Measurements from ENCODE around the gene CD83. TPM values are rescaled to one million over a fixed set of nuclear protein-coding genes. Genes with fewer than 3 reads are reported as not detected.
A peak's percentile ranks its signal among the peaks of the same experiment; 100 is the strongest.

Gene CD83
- total and polyA plus RNA-seq, 9 of the 15 experiments (the other 6 are each of a cell fraction or from before 2014, with no cell fraction given): 2.5 to 4.1 (median 3.4) TPM

DNA sequence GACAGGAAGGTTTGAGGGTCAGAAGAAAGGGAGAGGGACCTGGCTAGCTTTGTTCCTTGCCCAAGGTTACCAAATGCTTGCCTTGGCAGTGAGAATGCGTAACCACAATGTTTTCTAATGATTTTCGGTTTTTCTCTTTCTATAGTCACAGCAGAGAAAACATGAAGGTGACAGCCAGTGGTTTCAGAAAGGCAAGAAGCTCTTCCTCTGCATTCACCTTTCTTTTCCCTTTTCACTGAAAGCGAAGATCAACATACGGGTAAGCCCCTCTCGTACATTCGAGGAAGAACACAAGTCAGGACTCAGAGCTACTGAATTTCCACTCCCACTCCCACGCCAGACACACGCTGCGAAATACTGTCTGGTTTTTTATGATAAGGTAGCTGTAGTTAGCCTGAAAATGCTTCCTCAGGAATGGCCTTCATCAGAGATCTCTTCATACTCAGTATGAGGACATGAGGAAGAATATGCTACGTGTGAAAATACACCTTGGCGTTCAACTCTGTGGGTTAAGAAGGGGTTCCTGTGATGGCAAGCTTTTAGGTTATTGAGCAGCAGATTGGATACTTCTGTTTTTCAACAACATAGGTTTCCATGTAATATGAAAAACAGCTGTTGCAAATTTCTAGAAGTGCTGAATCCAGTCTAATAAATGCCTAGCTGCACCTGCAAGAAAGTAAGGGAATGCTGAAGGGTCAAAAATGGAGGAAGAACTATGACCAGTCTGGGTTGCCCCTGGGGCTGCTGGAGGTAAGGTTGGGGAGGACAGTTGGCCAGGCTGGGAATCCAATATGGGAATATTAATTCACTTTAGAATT, 7.4 kb upstream of the CD83 start (continued):
- TF ChIP-seq, protein P1, sequence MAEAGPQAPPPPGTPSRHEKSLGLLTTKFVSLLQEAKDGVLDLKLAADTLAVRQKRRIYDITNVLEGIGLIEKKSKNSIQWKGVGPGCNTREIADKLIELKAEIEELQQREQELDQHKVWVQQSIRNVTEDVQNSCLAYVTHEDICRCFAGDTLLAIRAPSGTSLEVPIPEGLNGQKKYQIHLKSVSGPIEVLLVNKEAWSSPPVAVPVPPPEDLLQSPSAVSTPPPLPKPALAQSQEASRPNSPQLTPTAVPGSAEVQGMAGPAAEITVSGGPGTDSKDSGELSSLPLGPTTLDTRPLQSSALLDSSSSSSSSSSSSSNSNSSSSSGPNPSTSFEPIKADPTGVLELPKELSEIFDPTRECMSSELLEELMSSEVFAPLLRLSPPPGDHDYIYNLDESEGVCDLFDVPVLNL (CRISPR knock-in tag; IDR thresholded peaks at IDR 0.05; ENCODE audit: low read depth): no peak
- TF ChIP-seq ARID1B (IDR thresholded peaks at IDR 0.05): peak; percentile 91
- no peak for TF ChIP-seq MCM2 (IDR thresholded peaks at IDR 0.05; ENCODE audit: low read depth)
- TF ChIP-seq, protein P2, sequence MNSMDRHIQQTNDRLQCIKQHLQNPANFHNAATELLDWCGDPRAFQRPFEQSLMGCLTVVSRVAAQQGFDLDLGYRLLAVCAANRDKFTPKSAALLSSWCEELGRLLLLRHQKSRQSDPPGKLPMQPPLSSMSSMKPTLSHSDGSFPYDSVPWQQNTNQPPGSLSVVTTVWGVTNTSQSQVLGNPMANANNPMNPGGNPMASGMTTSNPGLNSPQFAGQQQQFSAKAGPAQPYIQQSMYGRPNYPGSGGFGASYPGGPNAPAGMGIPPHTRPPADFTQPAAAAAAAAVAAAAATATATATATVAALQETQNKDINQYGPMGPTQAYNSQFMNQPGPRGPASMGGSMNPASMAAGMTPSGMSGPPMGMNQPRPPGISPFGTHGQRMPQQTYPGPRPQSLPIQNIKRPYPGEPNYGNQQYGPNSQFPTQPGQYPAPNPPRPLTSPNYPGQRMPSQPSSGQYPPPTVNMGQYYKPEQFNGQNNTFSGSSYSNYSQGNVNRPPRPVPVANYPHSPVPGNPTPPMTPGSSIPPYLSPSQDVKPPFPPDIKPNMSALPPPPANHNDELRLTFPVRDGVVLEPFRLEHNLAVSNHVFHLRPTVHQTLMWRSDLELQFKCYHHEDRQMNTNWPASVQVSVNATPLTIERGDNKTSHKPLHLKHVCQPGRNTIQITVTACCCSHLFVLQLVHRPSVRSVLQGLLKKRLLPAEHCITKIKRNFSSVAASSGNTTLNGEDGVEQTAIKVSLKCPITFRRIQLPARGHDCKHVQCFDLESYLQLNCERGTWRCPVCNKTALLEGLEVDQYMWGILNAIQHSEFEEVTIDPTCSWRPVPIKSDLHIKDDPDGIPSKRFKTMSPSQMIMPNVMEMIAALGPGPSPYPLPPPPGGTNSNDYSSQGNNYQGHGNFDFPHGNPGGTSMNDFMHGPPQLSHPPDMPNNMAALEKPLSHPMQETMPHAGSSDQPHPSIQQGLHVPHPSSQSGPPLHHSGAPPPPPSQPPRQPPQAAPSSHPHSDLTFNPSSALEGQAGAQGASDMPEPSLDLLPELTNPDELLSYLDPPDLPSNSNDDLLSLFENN (IDR thresholded peaks at IDR 0.05; ENCODE audit: low read depth in 2 of 2, low read length in 2 of 2): peak in 1 of 2 experiments; percentile 59; a peak in 1 of 4 replicates
- TF ChIP-seq HMGN3 (IDR thresholded peaks at IDR 0.05; ENCODE audit: borderline replicate concordance, extremely low read depth, insufficient read length, low read depth, low read length): no peak
- TF ChIP-seq BACH1 (tag; IDR thresholded peaks at IDR 0.05): 0 out of 2 replicates have a peak, but pooled peaks have one; percentile 11
- no peak for TF ChIP-seq GABPB1 (CRISPR knock-in tag; IDR thresholded peaks at IDR 0.05)
- TF ChIP-seq SMARCC2 (IDR thresholded peaks at IDR 0.05; ENCODE audit: low read depth): peak; percentile 43; the same call in 1 of the 2 replicates
- TF ChIP-seq ERF (CRISPR knock-in tag; IDR thresholded peaks at IDR 0.05): no peak
- TF ChIP-seq PHF20 (IDR thresholded peaks at IDR 0.05; ENCODE audit: partially characterized antibody): no peak
- TF ChIP-seq ZNF133 (CRISPR knock-in tag; IDR thresholded peaks at IDR 0.05): no peak
- TF ChIP-seq, protein P3, sequence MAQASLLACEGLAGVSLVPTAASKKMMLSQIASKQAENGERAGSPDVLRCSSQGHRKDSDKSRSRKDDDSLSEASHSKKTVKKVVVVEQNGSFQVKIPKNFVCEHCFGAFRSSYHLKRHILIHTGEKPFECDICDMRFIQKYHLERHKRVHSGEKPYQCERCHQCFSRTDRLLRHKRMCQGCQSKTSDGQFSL (CRISPR knock-in tag; IDR thresholded peaks at IDR 0.05): no peak
- TF ChIP-seq, protein P3 (tag; IDR thresholded peaks at IDR 0.05): 0 out of 4 replicates have a peak, but pooled peaks of 1 of the 2 experiments have one; percentile 15
- no peak for TF ChIP-seq RFX1 (IDR thresholded peaks at IDR 0.05)
- TF ChIP-seq ZNF408 (CRISPR knock-in tag; IDR thresholded peaks at IDR 0.05; ENCODE audit: low read depth): no peak
- TF ChIP-seq JUND (IDR thresholded peaks at IDR 0.05; ENCODE audit: borderline replicate concordance, low read depth, low read length): no peak
- TF ChIP-seq JUND (tag; IDR thresholded peaks at IDR 0.05; ENCODE audit: borderline replicate concordance, low read depth, low read length): 0 out of 3 replicates have a peak, but pooled peaks have one; percentile 41
- TF ChIP-seq TBL1XR1 (IDR thresholded peaks at IDR 0.05; ENCODE audit: low read length in 2 of 2): no peak
- TF ChIP-seq EGR1 (conservative IDR thresholded peaks at IDR 0.05): peak; percentile 85
- TF ChIP-seq, protein P4, sequence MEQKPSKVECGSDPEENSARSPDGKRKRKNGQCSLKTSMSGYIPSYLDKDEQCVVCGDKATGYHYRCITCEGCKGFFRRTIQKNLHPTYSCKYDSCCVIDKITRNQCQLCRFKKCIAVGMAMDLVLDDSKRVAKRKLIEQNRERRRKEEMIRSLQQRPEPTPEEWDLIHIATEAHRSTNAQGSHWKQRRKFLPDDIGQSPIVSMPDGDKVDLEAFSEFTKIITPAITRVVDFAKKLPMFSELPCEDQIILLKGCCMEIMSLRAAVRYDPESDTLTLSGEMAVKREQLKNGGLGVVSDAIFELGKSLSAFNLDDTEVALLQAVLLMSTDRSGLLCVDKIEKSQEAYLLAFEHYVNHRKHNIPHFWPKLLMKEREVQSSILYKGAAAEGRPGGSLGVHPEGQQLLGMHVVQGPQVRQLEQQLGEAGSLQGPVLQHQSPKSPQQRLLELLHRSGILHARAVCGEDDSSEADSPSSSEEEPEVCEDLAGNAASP (IDR thresholded peaks at IDR 0.05): no peak
- TF ChIP-seq MTA1 (IDR thresholded peaks at IDR 0.05; ENCODE audit: borderline replicate concordance): 0 out of 2 replicates have a peak, but pooled peaks have one; percentile 45

Measured in K562 (cell line).